Posterior vena cava (tissue), 2 donors: ENCODE measurements around the gene WNT7B. TPM values are rescaled to one million over a fixed set of nuclear protein-coding genes. Genes with fewer than 3 reads are reported as not detected.
A peak's percentile ranks its signal among the peaks of the same experiment; 100 is the strongest.

ENCODE experiments used
- DNase-seq: peaks from one replicate; pipeline ENCODE4 v3.0.0-alpha.2; 2020; ENCODE audit warnings: low spot score
- intact Hi-C, 2 donors: fragments of 100-400 bp; cut with DNase I; formaldehyde crosslinking; loops; one replicate each; pipeline versions ENCODE4 v1.14.1 to v1.14.2; 2022 to 2023
- total RNA-seq, 2 donors: library from RNA; stranded (reverse); fragmentation: NEBNext Ultra II Directional; extraction: Animal tissue kit (Norgen Biotek cat#: 25700); gene quantifications; one replicate each; pipeline ENCODE4 v1.2.1, GENCODE V29; 2021
- donor health status: DM: yes; HTN: yes; CAD: no.
- donor health status: DM: yes; HTN: yes; CAD: no.

Gene WNT7B
- total RNA-seq, 2 donors from 2014 or later: not detected

GRCh38 chr22:45876136-45877035 lies 100.6 kb downstream of the WNT7B start:
- intact Hi-C loops: no loop called here
- peak; percentile 74 for DNase-seq

- intact Hi-C loops: no loop called here
- DNase-seq: no peak
Observed at GRCh38 chr22:45872659-45873263, 104.2 kb downstream of the WNT7B start.

- intact Hi-C loops: no loop called here
Observed at GRCh38 chr22:45871721-45872120, 105.2 kb downstream of the WNT7B start.

More at GRCh38 chr22:45871721-45872120, 105.2 kb downstream of the WNT7B start:
- DNase-seq: no peak

Other genes starting within 250 kb of the WNT7B start
- 10 to 100 TPM; 22.8 to 27.7 TPM for gene PPARA, start 173.4 kb upstream of the WNT7B start, total RNA-seq